ENCODE results near the gene SGIP1.

SGIP1 gene

DNA sequence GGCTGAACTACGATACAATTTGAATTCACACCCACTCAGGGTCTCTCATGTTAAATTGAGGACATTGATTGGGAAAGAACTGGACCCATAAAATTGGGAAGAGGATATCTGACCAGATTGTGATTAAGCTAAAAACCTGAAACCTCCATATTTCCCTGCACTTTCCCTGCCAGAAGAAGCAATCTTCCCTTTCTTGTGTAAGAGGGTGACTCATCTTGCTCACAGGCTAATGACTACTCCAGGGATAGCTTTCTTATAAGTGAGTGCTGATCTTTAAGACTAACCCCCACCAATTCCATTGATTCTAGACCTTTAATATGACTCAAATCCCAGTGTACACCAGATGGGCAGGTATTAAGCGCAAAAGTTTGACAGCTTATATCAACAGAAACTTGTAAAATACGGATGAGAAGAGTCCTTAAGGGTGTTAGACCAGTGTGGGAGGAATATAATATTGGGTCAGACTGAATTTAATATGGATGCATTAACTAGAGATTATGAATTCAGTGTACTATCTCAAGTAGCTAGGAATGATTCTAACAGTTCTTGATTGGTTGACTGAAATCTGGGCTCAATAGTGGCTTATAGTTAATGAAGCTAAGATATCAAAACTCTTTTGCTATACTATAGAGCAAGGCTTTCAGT lies 12.1 kb upstream of the SGIP1 start:
- DNase-seq (ENCODE audit: low spot score) = peak; percentile 22

DNA sequence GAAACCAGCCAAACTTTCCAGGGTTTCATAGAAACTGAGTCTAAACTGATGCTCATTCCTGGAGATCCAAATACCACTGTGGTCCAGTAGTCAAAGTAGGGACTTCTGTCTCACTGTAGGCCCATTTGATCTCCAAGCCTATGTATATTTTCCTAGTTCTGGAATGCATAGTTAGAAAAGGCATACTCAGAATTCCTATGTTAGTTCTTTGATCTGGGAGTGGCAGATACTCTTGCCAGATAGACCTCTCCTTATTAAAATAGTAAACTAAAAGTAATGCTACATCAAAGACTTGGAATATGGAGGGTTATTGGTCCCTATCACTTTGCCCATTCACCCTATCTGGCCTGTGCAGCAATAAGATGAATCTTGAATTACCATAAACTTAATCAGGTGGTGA lies 10.4 kb upstream of the SGIP1 start:
- DNase-seq (ENCODE audit: low spot score) = no peak

DNA sequence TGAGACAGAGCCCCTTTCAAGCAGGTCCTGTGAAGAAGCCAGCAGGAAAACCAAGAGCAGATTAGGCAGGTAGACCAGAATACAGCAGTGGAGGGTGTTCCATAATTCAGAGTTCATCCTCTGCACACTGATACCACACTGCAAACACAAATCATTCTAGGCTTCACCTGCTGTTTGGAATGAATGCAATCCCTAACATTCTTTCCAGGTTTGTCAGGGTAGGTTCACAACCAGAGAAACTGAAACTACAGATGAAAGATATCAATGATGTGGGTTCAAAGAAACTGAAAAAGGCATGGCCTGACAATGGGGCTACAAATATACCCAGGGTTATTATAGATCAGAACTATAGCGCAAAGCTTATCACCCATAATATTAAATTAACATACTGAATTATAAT lies 8.9 kb upstream of the SGIP1 start:
- DNase-seq (ENCODE audit: low spot score) = no peak

DNA sequence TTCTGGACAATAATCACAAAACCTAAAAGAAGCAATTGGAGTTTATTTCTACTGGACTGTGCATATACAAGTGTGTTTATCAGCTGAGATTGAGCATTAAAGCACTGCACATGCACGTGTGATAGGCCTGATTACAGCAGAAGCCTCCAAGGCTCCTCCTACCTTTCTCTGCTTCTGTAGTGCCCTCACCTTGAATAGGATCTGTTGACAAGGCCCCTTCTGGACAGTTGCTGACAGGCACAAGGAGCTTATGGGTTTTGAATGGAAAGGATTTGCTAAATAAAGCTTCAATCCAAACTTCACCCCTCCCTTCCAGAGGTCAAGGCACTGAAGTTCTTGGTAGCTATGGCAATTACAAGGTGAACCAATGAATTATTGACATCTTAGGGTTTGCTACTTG lies 7.9 kb upstream of the SGIP1 start:
- DNase-seq (ENCODE audit: low spot score) = no peak

DNA sequence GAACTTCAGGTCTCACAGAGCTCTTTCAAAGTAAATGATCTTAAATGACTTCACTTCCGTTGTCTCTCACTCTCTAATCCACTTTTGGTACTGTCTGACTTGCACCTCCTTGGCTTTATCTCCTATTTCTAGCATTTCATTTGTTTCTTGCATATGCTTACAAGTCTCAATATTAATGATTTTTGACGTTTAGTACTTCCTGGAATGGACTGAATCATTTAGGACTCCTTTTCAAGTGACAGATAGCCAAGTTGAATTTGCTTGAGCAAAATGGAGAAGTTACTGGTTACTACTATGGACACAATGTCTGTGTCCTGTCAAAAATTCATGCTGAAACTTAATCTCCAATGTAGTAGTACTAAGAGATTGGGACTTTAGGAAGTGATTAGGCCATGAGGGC lies 7.0 kb upstream of the SGIP1 start:
- no peak for DNase-seq (ENCODE audit: low spot score)

DNA sequence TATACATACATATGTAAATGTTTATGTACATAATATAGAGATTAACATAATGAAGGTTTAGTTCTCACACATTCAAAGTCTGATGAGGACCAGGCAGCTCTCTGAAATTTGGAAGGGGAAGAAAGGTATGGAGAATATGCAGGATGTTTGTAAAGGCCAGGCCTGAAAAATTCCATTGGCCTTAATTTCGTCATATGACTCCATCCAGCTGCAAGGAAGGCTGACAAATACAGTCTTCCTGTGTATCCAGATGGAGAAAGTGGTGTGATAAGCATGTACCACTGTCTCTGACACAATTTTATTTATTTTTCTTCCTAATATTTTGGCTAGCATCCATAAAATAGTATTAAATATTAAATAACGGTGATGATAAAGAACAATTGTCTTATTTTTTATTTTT lies 6.3 kb upstream of the SGIP1 start:
- DNase-seq (ENCODE audit: low spot score) = no peak

DNA sequence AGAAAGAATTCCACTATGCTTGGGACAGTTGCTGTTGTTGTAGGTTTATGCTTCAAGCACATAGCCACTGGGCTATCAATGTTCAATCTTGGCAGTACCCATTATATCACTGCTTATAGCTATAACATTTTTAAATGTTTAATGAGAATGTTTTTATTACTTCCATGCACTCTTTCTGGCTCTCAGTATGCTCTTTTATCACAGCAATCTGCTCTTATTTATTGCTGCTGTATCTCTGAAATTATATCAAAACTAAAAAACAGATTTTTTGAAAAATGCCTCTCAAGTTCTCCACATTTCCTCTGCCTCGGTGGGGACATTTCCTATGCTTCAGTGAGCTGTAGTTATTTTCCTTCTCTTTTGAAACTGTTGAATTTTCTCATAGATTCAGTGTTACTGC lies 5.4 kb upstream of the SGIP1 start:
- DNase-seq (ENCODE audit: low spot score) = no peak

DNA sequence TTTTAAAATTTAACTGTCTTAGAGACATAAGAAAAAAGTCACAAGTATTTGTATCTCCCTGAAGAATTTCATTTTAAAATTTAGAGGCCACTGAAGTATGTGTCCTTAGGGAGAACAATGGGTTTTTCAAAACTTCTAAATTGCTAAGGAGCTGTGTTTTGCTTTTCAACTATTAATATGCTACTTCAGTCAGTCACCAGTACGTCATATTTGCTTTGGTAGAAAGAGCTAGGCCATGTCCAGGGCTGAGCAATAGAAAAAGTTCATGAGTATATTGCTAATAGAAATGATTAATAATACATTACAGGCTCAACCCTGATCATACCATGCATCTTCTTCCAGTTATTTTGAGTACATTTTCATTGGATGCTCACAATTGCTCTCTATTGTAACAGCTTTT lies 1.7 kb upstream of the SGIP1 start:
- no peak for DNase-seq (ENCODE audit: low spot score)

DNA sequence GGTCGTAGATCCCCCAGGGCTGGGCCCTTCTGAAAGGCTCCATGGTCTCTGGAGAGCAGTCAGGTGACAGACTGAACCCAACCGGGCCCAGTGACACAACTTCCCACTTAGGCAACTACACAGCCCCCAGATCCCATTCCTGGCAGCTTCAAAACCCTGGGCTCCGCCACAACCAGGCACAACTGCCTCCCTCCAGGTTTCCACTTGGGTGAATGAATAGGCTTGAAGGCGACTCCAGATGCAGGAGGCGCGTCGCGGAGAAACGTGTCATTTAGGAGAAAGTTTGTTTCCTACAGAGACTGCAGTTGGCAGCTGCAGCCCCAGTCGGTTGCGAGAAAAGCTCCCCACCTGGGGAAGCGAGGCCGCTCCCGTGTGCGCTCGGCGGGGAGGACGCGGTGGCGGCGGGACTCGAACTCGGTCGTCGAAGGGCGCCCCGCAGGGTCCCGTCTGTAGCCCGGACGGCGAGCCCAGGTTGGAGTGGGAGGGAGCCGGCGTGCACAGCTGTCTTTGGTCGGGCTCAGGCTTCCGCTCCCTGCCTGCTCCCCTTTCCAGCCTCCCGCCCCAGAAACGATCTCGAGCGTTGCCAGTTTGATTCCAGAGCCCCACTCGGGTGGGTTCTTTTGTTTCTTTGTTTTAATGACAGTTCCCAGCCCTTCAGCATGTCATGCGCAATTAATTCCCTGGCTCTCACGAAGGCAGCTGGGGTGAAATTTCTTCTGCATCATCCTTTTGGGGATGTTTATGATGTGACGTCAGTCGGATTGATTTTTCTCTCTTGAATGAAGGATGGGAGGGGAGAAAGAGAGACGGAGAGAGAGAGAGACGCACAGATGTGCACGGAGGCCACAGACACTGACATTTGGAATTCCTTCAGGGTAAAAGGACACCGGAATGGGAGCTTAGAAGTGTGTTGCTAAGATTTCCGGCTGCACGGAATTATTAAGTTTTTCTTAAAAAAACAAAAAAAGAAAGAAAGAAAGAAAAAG lies 862 bp upstream of the SGIP1 start:
- DNase-seq (ENCODE audit: low spot score) = no peak

DNA sequence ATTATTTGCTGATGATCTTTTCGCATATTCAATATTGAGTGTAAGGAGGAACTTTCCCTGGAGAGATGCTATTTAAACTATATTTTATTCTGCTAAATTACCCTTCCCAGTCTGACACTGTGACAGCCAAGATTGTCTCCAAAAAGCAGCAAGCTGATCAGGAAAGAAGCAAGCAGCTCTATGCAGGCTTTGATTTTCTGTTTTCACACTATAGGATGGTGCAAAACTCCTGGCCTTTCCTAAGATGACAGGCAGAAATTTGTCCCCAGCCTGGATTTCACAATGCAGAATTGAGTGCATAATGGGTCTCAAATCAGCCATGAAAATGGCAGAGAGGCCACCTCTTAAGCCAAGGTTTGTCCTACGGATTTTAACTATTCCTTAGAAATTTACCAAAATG lies 1.1 kb downstream of the SGIP1 start:
- DNase-seq (ENCODE audit: low spot score) = no peak

DNA sequence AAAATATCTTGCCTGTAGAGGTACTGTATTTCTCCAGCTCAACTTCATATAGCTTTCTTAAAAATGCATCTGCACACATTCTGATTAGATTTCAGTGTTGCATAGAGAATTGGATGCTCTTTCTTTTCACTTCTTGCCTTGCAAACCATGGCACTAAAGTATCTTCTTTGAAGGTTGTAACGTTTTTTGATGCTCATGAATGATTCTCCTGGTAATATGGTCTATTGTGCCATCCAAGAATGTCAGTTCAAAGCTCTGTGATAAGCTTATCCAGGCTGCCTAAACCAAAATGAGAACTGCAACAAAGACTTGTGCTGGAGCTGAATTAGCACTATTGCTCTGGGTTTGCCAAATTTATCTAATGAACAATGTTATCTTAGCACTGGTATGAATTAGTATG lies 1.9 kb downstream of the SGIP1 start:
- DNase-seq (ENCODE audit: low spot score) = no peak

DNA sequence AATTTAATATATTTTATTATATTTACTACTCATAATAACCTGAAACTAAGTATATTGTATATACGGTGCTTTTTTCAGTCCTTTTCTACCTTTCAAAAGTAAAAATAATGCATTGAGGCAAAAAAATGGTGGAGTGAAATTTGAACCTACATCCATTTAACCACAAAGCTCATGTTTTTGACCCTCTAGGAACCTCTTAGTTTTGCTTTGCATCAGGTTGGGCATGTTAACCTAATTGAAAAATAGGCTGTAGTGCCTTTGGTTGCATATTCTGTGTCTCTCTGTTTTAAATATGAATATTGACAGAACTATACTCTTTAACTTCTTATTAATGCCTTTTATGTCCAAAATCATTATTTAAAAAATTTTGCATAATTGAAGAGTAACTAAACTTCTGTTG lies 3.8 kb downstream of the SGIP1 start:
- no peak for DNase-seq (ENCODE audit: low spot score)

DNA sequence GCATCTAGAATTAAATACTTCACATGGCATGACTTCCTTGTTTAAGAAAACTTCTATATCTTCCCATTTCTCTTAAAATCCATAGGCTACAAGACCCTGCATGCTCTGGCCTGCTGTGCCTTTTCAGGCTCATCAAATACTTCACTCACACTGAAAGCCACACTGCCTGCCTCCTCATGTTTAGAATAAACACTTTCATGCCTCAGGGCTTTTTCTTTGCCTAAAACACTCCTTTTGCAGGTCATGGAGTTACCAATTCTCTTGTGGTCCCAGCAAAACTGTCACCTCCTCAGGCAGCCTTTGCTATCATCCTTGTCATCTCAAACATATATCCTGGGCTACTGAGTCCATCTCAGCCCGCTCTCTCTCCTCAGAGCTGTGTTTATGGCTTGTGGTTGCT lies 5.5 kb downstream of the SGIP1 start:
- no peak for DNase-seq (ENCODE audit: low spot score)

DNA sequence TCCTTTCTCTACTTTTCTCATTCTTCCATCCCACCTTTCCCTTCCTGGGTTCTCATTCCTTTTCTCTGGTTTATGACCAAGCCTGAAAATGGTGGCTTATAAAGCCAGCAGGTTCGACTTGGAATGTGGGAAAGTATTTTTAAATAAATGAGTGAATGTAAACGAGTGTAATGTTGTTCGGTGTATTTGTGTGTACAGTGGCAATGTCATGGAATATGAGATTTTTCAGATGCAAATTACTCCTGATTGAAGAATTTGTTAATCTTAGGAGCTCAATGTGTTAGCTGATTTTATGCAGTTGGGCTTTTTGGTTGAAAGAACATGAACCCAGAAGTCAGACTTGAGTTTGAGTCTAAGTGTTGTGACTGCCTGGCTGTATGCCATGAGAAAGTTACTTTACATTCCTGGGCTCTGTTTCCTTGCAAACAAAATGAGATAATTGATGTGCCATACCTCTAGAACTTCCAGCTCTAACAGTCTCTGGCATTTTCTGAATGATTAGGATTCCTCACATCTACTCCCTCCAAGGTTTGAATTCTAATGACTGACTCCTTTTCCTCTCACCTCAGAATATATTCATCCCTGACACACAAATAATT lies 6.6 kb downstream of the SGIP1 start:
- no peak for DNase-seq (ENCODE audit: low spot score)

DNA sequence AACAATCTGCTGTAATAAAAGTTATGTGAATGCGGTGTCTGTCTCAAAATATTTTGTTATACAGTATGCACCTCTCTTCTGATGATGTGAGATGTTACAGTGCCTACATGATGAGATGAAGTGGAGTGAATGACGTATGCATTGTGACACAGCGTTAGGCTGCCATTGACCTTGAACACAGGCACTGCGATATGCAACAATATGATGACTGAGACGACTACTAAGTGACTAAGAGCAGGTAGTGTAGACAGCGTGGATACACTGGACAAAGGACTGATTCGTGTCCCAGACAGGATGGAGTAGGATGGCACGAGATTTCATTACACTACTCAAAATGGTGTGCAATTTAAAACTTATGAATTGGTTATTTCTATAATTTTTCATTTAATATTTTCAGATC lies 8.4 kb downstream of the SGIP1 start:
- DNase-seq (ENCODE audit: low spot score) = no peak

DNA sequence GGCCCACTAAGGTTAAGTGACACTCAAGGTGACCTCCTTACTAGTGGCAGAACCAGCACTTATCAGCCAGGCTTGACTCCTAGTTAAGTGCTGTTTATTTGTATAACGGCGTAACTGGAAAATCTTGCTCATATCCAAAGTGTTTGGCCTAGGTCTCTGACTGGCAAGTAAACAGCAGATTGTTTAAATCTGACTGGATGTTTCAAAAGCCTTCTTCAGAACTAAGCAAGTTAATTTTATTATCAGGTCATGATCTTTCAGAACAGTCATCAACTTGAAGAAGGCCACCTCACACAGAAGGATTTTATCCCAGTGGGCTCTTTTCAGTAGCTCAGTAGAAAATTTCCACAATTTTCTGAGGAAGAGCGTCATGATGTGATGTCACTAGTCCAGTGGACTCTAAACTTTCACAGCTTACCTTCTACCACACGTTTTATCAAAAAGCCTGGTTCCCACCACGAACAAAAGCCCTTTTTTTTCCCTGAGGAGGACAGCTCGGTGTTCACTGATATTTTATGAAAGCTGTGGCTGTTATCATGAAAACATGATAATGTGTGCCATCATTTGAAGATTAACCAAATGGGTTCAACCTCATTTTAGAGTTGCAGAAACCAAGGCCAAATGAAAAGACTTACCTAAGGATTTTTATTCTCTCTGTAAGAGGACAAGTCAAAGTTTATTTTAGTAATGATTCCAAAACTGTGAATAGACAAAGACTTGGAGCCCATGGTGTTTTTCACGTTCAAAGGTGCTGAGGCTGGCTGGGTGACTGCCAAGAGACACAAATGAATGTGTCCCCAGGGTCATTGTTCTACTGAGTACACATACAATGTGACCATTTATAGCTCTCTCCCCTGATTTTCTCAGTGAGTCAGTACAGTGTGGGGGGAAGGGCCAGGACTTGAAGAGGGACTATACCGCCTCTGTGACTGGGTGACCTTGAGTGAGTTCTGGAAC lies 9.1 kb downstream of the SGIP1 start:
- DNase-seq (ENCODE audit: low spot score) = peak; percentile 58

DNA sequence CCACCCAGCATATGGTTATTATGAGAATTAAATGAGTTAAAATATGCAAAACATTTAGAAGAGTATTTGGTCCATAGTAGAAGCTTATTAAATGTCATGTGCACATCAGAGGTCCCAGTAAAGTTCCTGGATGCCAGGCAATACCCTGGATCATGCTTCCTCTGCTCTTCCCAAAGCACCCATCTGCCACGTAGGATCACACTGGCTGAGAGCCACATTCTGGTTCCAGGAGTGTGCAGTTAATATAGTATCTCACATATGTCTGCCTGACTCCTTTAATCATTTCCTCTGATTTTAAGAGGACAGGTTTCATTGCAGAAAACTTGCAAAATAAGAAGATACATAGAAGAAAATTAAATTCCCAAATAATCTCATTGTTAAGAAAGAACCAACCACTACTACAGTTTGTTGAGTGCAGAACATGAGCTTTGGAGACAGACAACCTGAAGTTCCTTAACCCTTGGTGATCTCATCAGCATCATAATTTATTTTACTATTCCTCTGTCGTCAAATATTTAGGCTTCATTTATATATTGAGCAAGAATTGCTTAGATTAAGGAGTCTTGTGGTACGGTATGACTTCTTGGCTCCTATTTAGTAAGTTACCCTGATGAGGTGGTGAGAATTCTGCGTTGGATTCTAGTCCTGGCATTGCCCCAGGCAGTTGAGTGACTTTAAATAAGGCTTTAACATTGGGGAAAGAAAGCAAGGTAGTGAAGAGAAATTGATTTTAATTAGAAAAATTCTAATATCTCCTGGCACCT lies 12.3 kb downstream of the SGIP1 start:
- no peak for DNase-seq (ENCODE audit: low spot score)

DNA sequence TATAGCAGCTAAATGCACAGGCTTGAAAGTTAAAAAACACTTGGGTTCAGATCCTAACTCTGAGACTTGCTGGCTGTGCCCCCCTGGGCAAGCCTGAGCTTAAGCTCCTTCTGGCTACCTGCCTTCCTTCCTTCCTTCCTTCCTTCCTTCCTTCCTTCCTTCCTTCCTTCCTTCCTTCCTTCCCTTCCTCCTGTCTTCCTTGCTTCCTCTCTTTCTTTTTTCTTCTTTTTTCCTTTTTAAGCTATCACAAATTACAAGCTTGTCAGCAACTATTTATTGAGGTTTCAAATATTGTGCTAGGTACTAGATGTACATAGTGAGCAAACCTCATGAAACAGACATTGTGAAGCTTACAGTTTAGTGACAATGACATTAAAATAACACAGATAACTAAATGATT lies 15.1 kb downstream of the SGIP1 start:
- DNase-seq (ENCODE audit: low spot score) = no peak

DNA sequence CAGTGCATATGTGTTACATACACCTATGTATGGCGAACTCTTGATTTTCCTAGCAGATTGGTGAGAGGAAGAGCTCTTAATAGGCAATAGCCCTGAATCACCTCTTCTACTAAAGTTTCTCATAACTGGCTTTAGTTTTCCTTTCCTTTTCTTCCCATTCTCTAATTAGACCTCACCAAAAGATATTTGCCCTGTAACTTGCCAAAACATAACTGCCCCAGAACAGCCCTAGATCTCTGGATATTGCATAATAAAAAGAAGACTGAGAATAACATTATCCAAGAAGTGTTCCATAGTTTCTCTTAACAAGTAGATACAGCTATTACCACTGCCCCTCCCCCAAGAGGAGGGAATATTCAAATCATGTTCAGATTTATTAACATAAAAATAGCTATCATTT lies 16.3 kb downstream of the SGIP1 start:
- DNase-seq (ENCODE audit: low spot score) = no peak

DNA sequence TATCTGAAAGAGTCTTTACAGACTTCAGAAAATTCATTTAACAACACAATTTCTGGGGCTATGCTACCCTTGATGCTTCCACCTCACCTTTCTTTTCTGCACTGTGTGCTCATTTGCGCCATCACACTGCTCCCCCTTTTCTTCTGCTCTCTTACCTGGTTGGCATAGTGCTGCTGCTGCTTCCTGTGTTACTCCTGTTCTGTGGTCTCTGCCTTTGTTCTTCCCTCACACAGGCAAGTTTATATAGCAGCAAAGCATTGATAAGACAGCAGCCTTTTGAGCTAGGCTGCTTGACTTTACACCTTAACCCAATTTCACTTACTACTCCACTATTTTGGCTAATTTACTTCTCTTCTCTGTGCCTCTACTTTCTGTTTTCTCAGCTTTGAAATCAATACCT lies 18.3 kb downstream of the SGIP1 start:
- no peak for DNase-seq (ENCODE audit: low spot score)

DNA sequence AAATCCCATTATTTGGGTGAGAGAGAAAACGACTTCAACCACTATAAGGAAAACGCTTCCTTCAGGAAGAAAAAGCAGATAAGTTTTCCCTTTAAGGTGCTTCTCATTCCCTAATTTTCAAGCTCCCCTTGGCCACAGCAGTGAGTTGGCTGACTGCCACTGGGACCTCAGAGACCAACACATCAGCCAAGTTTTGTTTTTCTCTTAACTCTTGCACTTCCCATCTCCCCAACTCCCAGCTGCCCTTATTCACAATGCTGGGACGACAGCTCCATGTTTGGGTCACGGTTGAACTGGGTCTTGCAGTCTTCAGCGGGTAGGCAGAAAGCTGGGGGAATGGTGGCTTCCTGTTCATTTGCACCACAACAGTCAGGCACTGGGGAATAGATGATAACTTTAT lies 18.9 kb downstream of the SGIP1 start:
- DNase-seq (ENCODE audit: low spot score) = no peak
